ENCODE results near the gene RNPEP.
"Not testable (repeated sequence)": the region's sequence is repeated elsewhere in the genome, so short reads cannot be mapped to it uniquely, and the experiment has no call there.

The RNPEP gene

DNA sequence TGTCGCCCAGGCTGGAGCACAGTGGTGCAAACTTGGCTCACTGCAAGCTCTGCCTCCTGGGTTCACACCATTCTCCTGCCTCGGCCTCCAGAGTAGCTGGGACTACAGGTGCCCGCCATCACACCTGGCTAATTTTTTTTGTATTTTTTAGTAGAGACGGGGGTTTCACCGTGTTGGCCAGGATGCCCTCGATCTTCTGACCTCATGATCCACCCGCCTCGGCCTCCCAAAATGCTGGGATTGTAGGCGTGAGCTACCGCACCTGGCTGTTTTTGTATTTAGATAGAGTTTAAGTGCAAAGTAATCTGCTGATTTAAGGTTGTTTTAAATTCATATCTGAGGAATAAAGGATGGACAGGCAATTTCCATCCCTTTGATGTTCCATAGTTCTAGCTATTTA is 20.1 kb upstream of the RNPEP start:
- not testable (repeated sequence) for DNase-seq

DNA sequence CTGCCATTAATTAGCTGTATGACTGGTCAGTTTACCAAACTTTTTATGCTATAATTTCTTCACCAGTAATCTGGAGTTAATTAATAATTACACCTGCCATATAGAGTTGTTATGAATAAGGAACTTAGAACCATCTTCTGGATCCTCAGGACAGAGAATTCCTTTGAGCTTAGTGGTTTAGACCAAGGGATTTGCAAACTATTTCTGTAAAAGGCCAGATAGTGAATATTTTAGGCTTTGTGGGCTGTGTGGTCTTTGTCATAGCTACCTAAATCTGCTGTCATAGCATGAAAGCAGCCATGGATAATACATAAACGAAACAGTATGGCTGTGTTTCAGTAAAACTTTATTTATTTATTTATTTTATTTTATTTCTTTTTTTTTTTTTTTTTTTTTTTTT is 18.2 kb upstream of the RNPEP start:
- no peak for DNase-seq

DNA sequence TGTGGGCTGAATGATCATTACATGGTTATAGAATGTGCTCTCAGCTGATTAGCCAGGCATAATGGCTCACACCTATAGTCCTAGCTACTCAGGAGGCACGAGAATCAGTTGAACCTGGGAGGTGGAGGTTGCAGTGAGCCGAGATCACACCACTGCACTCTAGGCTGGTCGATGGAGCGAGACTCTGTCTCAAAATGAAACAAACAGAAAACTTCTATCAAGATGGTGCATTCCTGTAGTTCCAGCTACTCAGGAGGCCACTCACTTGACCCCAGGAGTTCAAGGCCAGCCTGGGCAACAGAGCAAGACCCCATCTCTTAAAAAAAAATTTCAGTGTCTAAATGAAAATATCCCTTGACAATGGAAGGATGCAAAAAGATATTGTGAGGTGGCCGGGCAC is 16.3 kb upstream of the RNPEP start:
- no peak for DNase-seq

DNA sequence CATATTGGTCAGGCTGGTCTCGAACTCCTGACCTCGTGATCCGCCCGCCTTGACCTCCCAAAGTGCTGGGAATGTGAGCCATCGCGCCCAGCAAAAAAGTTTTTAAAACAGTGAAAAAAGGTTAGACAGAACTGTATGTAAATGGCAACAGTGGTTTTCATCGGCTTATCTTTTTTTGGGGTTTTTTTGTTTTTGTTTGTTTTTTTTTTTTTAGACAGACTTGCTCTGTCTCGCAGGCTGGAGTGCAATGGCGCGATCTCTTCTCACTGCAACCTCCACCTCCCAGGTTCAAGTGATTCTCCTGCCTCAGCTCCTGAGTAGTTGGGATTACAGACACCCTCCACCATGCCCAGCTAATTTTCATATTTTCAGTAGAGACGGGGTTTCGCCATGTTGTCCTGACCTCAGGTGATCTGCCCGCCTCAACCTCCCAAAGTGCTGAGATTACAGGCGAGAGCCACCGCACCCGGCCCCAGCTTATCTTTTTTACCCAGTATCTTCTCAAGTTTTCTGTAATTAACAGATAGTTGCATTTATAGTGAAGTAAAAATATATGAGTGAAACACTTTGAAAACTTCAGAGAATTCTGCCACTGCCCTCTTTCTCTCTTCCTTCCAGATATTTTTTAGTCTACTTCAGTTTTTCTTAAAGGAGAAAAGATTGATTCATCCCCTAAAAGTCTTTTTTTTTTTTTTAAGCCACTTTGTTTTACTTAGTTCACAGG is 14.1 kb upstream of the RNPEP start:
- no peak for DNase-seq

DNA sequence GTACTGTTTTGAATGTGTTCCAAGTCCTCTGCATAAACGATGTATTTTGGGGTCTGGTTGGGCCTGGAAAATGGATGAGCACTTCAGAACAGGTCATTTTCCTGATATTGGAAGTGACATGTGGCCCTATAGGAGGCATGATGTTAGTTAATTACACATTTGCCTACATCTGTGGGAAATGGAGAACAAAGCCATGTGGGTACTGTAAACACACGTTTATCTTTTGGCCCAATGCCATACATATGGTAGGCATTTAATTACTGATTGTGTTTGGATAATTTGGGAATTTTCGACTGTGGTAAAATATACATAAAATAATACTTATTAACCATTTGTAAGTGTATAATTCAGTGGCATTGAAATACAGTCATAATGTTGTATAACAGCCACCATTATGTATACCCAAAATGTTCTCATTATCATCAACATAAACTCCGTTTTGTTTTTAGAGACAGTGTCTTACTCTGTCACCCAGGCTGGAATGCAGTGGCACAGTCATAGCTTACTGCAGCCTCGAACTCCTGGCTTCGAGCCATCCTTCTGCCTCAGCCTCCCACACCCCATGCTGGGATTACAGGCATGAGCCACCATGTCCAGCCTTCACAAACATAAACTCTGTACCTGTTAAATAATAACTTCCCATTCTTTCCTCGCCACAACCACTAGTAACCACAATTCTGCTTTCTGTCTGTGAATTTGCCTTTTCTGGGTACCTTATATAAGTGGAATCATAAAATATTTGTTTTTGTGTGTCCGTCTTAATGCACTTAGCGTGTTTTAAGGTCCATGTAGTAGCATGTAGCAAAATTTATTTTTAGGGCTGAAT is 11.9 kb upstream of the RNPEP start:
- DNase-seq: no peak

DNA sequence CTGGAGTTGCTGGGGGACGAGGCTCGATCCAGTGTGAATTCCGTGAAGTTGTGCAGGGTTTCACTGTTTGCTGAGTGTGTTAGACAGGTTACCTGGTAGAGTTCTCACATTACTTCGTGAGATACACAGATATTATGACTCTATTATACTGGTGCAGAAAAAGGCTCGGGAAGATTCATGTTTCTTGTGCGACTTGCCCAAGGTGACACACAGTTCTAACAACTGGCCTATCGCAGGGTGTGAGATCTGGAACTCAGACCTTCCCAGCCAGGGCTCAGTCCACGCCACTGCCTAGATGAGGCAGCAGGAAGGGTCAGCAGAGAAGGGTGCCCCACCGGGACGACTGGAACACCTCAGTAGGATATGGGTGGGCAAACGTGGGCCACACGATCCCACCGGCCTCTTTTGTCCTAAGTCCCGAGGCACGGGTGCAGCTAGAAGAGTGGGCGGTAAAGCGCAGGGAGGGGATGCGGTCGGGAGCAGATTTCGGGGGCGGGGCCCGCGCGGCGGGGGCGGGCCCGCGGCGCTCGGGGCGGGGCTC is 296 bp upstream of the RNPEP start:
- DNase-seq: peak in 3 of 4 experiments; percentile 36 to 41 (median 38)

DNA sequence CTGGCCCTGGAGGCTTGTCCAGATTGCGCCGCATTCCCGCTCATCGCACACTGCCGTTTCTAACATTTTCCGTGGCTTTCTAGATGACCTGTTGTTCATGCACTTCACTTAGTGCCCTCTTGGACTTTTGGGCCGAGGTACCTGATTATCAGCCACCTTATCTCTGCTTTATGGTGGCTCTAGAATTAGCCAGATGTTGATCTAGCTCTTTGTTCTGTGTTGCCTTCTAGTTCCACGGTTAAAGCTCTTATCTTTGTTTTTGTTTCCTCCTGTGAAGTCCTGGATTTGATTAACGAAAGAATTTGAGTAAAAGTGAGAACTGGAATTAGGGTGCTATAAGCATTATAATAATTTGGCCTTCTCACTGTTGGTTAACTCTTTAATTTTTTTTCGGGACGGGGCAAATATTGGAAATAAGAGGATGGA is 945 bp downstream of the RNPEP start:
- DNase-seq: no peak

DNA sequence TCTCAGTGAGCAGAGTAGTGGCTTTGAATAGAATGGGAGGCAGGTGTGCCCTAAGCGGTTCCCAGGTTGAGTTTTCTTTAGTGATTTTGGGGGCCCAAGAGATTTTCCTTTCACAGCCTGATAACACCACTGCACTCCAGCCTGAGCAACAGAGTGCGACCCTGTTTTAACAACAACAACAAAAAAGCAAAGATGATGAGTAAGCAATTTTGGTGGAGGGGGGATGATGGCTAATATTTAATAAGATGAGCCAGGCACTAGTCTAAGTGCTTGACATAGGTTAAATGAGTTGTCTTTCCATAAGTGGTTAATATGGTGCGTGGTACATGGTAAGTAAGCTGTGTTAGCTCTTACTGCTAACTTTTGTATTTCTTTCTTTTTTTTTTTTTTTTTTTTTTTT is 2.0 kb downstream of the RNPEP start:
- no peak for DNase-seq

DNA sequence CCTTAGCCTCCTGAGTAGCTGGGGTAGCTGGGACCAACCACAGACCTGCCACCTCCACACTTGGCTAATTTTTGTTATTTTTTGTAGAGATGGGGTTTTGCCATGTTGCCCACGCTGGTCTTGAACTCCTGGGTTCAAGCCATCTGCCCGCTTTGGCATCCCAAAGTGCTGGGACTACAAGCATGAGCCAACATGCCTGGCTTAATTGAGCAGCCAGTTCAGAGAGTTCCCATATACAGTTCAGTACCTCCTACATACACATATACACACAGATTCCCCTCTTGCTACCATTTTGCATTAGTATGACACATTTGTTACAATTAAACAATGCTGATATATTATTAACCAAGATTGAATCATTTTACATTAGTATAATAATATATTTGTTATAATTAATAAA is 2.9 kb downstream of the RNPEP start:
- DNase-seq: no peak

DNA sequence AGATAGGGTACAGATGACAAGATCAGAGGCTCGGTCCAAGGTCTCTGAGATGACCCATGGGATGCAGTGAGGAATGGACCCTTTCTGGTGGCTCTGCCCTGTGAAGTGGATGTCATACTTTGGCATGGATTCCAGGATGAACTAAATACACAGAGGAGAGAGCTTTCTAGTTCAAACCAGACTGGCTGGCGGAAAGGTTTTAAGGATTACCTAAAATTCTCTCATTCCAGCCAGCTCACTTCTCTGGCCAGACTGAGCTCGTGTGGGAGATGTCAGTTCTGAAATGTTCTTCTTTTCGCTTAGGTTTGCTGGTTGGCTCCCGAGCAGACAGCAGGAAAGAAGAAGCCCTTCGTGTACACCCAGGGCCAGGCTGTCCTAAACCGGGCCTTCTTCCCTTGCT is 6.2 kb downstream of the RNPEP start:
- no peak for DNase-seq

DNA sequence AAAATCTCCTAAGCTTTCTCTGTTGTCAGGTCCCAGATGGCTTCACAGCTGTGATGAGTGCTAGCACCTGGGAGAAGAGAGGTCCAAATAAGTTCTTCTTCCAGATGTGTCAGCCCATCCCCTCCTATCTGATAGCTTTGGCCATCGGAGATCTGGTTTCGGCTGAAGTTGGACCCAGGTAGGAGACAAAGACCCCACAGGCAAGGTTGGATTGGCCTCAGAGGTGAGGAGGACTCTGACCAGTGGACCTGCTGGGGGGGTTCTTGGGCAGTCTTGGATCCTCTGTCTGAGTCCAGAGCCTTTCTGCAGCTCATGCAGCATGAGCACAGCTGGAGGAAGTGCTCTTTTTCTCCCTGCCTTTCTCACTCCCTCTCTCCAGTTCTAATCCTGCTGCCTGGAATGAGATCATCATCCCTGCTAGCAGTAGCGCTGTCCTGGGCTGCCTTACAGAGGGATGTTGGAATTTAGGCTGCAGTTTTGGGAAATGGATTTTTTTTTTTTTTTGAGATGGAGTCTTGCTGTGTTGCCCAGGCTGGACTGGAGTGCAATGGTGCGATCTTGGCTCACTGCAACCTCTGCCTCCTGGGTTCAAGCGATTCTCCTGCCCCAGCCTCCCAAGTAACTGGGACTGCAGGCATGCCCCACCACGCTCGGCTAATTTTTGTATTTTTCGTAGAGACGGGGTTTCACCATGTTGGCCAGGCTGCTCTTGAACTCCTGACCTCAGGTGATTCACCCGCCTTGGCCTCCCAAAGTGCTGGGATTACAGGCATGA is 7.1 kb downstream of the RNPEP start:
- DNase-seq: no peak

DNA sequence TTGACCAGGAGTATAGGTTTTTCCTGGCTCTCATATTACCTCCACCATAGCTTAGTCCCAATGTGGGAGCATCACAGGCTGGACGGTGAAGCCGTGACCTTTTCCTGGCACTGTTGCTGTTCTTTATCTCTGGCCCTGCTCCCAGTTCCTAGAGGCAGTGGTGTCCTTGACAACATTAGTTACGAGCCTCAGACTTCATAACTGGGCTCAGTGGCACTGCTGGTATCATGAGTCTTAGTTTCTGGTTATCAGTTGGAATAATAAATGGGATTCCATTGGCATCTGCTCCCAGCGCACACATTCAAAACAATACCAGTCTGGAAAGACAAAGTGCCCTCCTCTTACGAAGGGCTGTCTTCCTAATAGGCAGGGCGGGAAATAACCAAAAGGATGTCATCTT is 8.0 kb downstream of the RNPEP start:
- no peak for DNase-seq

DNA sequence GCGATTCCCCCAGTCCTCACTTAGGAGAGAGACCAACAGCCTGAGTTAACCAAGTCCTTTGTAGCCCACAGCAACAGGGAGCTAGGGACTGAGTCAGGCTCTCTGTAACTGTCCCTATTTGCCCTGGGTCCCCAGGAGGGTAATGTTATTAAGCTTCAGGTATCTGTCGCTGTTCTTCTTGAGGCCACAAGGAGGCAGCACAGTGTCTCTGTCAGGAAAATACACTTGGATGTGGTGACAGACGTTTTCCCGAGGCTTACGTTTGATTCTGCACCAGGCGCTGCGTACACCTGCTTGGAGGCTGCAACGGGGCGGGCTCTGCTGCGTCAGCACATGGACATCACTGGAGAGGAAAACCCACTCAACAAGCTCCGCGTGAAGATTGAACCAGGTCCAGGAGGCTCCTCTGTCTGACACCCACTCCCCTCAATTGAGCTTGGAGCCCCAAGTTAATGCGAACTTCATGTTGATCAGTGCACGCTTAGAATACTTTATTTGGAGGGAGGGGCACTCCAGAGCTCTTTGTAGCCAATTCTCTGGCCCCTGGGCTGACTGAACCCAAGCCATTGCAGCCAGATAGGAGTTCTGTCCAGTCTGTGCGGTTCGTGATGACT is 17.3 kb downstream of the RNPEP start:
- no peak for DNase-seq

DNA sequence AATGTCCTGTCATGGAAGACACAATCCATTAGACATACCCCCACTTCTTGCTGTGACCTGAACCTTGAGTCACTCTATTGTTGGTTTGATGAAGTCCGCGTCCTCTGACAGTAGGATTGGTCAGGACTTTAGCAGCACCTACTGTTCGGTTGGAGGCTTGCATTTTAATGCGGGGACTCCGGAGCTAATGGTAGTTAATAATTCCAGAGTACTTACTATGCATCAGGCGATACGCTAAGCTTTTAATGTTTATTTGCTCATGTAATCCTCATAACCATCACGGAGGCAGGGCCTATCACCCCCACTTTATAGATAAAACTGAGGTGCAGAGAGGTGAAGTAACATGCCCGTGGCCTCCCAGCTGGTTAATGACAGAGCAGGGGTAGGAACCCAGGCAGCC is 20.1 kb downstream of the RNPEP start:
- DNase-seq: no peak

DNA sequence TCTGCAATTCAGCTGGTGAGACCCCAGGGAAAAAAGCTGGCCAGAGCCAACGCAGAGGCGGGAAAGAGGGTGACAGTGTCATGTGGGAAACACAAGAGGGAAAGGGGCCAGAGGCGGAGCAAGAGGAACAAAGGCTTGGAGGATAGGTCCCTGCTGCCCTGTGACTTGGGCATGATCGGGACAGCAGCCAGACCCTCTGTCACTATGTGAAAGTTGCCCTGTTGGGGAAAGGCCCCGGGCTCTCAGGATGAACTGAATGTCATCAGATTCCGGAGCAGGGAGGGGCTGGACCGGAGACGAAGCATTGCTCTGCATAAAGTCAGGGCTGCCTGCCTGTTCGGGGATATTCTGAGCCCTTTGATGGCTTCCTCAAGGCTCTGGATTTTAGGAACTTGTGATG is 22.3 kb downstream of the RNPEP start:
- no peak for DNase-seq

DNA sequence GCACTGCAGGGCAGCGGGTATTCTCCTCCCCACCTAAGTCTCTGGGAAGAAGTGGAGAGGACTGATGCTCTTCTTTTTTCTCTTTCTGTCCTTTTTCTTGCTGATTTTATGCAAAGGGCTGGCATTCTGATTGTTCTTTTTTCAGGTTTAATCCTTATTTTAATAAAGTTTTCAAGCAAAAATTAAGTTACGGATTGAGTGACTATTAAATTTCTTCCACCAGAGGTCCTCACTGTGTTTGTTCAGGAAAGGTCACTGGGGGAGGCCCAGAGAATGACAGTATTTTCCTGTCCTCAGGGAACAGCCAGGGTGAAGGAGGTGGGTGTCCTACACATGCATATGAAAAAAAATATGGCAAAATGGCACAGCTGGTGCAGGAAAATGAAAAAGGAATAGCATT is 23.5 kb downstream of the RNPEP start:
- DNase-seq: no peak

DNA sequence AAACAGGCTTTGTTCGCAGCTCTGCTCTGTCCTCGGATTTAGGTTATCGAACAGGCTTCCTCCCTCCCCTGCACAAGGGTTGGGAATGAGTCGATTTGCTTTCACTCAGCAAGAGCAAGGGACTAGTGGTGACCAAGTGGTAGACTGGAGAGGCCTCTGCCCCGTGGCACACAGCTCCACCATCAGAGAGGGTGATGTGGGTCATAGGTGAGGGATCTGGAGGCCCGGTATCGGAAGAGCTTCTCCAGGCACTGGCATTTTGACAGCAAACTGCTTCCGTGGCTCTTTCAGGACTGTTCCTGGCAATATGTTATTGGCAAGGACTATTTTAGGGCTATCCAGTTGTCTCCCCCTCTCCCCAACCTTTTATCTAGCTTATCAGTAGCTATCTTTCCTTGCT is 24.9 kb downstream of the RNPEP start:
- no peak for DNase-seq

DNA sequence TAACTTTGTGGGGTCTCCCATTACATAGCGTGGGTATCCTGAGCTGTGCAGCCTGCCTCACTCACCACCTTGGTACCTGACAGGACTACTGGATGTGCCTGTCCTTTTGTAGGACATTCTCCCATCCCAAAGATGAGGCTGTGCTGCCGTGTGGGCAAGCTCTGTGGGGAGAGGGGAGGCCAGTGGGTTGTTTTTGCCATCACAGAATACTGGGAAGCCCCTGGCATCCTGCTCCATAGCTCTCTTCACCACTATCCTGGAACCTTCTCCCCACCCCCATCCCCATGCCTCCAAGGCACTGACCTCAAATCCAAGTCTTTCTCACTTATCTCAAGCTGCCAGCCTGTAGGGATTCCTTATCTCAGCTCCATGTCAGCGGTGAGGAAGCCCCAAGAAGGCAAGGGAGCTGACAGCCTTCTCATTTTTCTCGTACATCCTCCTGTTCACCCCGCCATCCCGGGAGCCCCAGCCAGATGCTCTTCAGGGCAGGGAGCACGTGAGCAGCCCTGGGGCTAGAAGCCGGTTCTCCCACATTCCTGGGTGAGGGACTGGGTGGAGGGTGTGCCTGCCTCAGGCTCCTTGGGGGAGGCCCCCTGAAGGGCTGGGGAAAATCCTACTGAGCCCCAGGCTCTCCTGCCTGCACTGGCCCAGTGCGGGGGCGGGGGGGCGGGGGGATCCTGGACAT is 25.5 kb downstream of the RNPEP start:
- no peak for DNase-seq

DNA sequence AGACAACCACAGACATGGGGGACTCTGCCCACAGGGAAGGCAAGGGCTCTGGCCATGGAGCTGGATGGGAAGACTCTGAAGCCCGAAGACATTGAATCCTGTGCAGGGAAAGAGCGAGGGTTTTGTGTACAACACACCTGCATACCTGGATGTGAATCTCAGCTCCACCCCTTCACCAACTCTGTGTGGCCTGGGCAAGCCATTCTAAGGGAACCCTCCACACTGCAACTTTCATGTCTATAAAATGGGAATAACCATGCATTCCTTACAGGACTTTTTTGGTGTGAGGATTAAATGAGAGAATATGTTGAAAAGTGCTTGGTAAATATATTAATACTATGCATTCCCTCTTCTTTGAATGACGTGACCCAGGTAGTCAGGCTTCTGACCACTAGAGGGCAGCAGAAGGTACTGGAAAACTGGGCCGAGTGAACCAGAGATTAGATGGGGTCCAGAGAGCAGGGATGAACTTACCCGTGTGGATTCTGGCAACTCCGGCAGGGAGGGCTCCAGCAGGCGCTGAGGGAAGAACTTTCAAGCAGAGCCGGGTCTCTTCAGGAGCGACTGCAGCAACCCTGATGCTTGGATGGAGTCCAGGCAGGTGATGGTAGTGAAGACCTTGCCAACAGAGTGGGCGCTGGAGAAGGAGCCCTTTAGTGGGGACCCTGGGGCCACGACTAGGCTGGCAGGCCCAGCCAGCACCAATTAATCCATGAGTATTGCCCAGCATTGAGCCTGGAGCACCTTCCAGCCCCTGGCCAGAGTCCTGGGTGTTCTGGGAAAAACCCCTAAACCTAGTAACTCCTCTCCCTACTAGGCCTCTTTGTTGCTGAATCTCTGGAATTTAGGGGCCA is 27.1 kb downstream of the RNPEP start:
- peak; percentile 16 to 38 (median 26) for DNase-seq

DNA sequence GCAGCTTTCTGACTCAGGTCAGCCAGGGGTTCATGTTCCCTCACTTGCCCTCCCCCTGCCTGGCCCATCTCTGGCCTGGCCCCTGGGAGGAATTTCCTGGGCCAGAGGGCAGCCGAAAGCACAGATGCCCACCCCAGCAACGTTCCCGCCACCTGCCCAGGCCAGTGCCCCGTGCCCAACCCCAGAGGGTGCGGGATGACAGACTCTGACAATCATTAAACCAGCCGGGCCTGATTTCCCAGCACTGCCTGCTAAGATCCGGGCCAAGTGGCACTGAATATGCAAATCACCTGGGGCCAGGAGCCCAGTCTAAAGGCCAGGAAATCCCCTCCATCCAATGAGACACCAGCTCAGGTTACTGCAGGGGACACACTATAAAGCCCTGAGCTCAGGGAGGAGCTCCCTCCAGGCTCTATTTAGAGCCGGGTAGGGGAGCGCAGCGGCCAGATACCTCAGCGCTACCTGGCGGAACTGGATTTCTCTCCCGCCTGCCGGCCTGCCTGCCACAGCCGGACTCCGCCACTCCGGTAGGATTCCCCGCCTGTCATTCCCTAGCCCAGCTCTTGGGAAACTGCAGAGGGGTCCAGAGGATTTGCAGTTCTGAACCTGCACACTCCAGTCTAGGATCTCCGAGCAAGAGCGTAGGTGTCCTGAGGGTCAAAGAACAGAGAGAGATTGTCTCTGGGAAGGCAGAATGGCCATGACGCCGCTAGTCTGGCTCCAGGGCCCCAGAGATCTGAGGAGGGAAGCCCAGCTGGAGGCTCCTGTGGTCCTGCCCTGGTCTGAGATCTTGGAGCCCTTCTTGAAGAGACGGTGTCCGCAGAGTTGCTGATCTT is 27.9 kb downstream of the RNPEP start, which contains the start of gene ELF3:
TSS of gene ELF3 (plus strand) at position 408 of the 836 bp plus-strand sequence. CDS start 550 bp downstream, outside the sequence.
- DNase-seq: no peak

Data from activated CD4-positive, CD25-positive, alpha-beta regulatory T cell (primary cell).